ENCODE data around the gene SLC30A7.

- no peak for TF ChIP-seq CTCF (CRISPR knock-in tag; IDR thresholded peaks at IDR 0.05)
- no peak for TF ChIP-seq ZNF710 (CRISPR knock-in tag; IDR thresholded peaks at IDR 0.05; ENCODE audit: borderline replicate concordance)
- TF ChIP-seq ZFYVE20 (CRISPR knock-in tag; IDR thresholded peaks at IDR 0.05; ENCODE audit: borderline replicate concordance, low read depth): no peak
- TF ChIP-seq EZH2 (conservative IDR thresholded peaks at IDR 0.05; ENCODE audit: low read depth, low read length): no peak
These were observed 42.9 kb upstream of the SLC30A7 start for GRCh38 chr1:100852976-100853375.
